ENCODE data around the gene GATAD2B. TPM values are rescaled to one million over a fixed set of nuclear protein-coding genes. Genes with fewer than 3 reads are reported as not detected.
"Not testable (repeated sequence)": the region's sequence is repeated elsewhere in the genome, so short reads cannot be mapped to it uniquely, and the experiment has no call there.

Gene GATAD2B
- total and polyA plus RNA-seq, 5 donors from 2014 or later, result 2.9 to 81.5 (median 3.4) TPM

DNA sequence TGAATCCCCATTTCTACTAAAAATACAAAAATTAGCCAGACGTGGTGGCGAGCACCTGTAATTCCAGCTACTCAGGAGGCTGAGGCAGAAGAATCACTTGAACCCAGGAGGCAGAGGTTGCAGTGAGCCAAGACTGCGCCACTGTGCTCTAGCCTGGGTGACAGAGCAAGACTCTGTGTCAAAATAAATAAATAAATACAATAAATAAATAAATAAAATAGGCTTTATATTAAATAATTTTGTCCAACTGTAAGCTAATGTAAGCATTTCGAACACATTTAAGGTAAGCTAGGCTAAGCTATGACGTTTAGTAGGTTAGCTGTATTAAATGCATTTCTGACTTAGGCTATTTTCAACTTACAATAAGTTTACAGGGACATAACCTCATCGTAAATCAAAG, 12.2 kb downstream of the GATAD2B start:
- not testable (repeated sequence) for H3K27me3 ChIP-seq (ENCODE audit: control insufficient read depth, insufficient read depth, low read length); H3K27me3 Mint-ChIP-seq; H3K9me3 Mint-ChIP-seq; H3K9me3 ChIP-seq (ENCODE audit: control insufficient read depth in 2 of 2, low read length in 2 of 2); H3K4me3 ChIP-seq (ENCODE audit: low read depth, low read length); DNase-seq; ATAC-seq (ENCODE audit: low read depth in 2 of 2); H3K4me3 Mint-ChIP-seq; H3K27ac ChIP-seq (ENCODE audit: insufficient read depth, low read length, poor library complexity, severe bottlenecking); H3K4me1 ChIP-seq (ENCODE audit: control insufficient read depth, insufficient read depth, low read length, poor library complexity, severe bottlenecking)
- peaks cover 15% of the 10 kb centered on the region for H3K36me3 ChIP-seq (ENCODE audit: control insufficient read depth, insufficient read depth, low read length)
- peaks cover 18 to 62% (median 32%) of the 10 kb centered on the region in 4 donors for H3K4me1 Mint-ChIP-seq
- peak overlapping the region in 1 of 3 donors; percentile 64 for H3K27ac Mint-ChIP-seq
- peaks cover 17% of the 10 kb centered on the region for H3K36me3 Mint-ChIP-seq

DNA sequence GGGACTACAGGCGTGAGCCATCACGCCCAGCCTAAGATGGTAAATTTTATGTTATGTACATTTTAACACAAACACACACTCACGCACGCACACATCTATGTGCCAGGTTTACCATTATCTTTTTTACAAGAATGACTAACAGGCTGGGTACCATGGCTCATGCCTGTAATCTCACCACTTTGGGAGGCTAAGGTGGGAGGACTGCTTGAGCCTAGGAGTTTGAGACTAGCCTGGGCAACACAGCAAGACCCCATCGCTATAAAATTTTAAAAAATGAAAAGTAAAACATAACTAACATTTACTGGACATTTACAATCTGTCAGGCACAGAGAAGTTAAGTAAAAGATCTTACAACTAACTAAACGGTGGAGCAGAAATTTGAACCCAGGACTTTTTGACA, 14.7 kb downstream of the GATAD2B start:
- Histone ChIP-seq H3K27me3 (ENCODE audit: control insufficient read depth, insufficient read depth, low read length) (no peaks in the 10 kb centered on the region), H3K27ac (ENCODE audit: insufficient read depth, low read length, poor library complexity, severe bottlenecking) (no peak overlapping the region), H3K4me3 (ENCODE audit: low read depth, low read length) (no peak overlapping the region), H3K9me3 (ENCODE audit: control insufficient read depth in 2 of 2, low read length in 2 of 2) (no peaks in the 10 kb centered on the region), H3K36me3 (ENCODE audit: control insufficient read depth, insufficient read depth, low read length) (peaks cover 20% of the 10 kb centered on the region), H3K4me1 (ENCODE audit: control insufficient read depth, insufficient read depth, low read length, poor library complexity, severe bottlenecking) (peaks cover 9% of the 10 kb centered on the region)
- H3K27ac Mint-ChIP-seq, result peak overlapping the region in 1 of 3 donors; percentile 26
- H3K36me3 Mint-ChIP-seq, result peaks cover 17% of the 10 kb centered on the region
- H3K4me3 Mint-ChIP-seq, result no peak overlapping the region
- no peak for ATAC-seq (ENCODE audit: low read depth in 2 of 2)
- no peaks in the 10 kb centered on the region for H3K27me3 Mint-ChIP-seq
- H3K9me3 Mint-ChIP-seq, result no peaks in the 10 kb centered on the region
- no peak for DNase-seq
- peaks cover 21 to 65% (median 34%) of the 10 kb centered on the region in 4 donors for H3K4me1 Mint-ChIP-seq

DNA sequence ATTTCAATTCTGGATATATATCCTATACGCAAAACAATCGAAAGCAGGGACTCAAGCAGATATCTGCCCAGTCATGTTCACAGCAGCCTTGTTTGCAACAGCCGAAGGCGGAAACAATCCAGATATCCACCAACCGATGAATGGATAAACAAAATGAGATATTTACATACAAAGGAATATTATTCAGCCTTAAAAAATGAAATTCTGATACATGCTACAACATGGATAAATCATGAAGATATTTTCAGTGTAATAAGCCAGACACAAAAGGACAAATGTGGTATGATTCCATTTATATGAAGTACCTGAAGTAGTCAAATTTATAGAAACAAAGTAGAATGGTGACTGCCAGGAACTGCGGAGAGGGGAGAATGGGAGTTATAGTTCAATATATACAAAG, 15.6 kb downstream of the GATAD2B start:
- ATAC-seq (ENCODE audit: low read depth in 2 of 2), result no peak
- Mint-ChIP-seq H3K4me1 (peaks cover 16 to 63% (median 31%) of the 10 kb centered on the region in 4 donors), H3K27me3 (no peaks in the 10 kb centered on the region), H3K27ac (peak overlapping the region in 2 of 3 donors; percentile 68 to 72), H3K4me3 (no peak overlapping the region), H3K36me3 (peaks cover 12% of the 10 kb centered on the region), H3K9me3 (no peaks in the 10 kb centered on the region)
- no peak for DNase-seq
- Histone ChIP-seq H3K27ac (ENCODE audit: insufficient read depth, low read length, poor library complexity, severe bottlenecking) (no peak overlapping the region), H3K27me3 (ENCODE audit: control insufficient read depth, insufficient read depth, low read length) (no peaks in the 10 kb centered on the region), H3K4me1 (ENCODE audit: control insufficient read depth, insufficient read depth, low read length, poor library complexity, severe bottlenecking) (peaks cover 4% of the 10 kb centered on the region), H3K4me3 (ENCODE audit: low read depth, low read length) (no peak overlapping the region), H3K9me3 (ENCODE audit: control insufficient read depth in 2 of 2, low read length in 2 of 2) (no peaks in the 10 kb centered on the region), H3K36me3 (ENCODE audit: control insufficient read depth, insufficient read depth, low read length) (peaks cover 20% of the 10 kb centered on the region)

DNA sequence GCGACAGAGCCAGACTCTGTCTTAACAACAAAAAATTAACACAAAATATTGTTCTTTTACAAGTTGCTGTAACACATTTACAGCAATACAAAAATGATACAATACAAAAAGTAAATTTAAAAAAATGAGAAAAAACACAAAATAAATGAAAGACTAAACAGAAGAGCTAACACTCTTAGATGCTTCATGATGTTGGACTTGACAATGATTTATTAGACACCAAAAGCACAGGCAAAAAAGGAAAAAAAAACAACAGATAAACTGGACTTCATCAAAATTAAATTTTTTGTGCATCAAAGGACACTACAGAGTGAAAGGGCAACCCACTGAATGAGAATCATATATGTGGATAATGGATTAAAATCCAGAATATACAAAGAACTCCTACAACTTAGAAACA, 16.4 kb downstream of the GATAD2B start:
- peaks cover 10 to 59% (median 24%) of the 10 kb centered on the region in 4 donors for H3K4me1 Mint-ChIP-seq
- H3K27me3 ChIP-seq (ENCODE audit: control insufficient read depth, insufficient read depth, low read length), result no peaks in the 10 kb centered on the region
- ATAC-seq (ENCODE audit: low read depth in 2 of 2) (no peak), DNase-seq (no peak)
- peaks cover 20% of the 10 kb centered on the region for H3K36me3 ChIP-seq (ENCODE audit: control insufficient read depth, insufficient read depth, low read length)
- H3K9me3 Mint-ChIP-seq, result no peaks in the 10 kb centered on the region
- peaks cover 4% of the 10 kb centered on the region for H3K4me1 ChIP-seq (ENCODE audit: control insufficient read depth, insufficient read depth, low read length, poor library complexity, severe bottlenecking)
- H3K4me3 Mint-ChIP-seq, result peak overlapping the region in 1 of 4 donors; percentile 89
- peaks cover 11% of the 10 kb centered on the region for H3K36me3 Mint-ChIP-seq
- H3K27ac Mint-ChIP-seq, result peak overlapping the region in 2 of 3 donors; percentile 42 to 68
- no peak overlapping the region for H3K27ac ChIP-seq (ENCODE audit: insufficient read depth, low read length, poor library complexity, severe bottlenecking)
- H3K4me3 ChIP-seq (ENCODE audit: low read depth, low read length), result no peak overlapping the region
- no peaks in the 10 kb centered on the region for H3K9me3 ChIP-seq (ENCODE audit: control insufficient read depth in 2 of 2, low read length in 2 of 2)
- H3K27me3 Mint-ChIP-seq, result no peaks in the 10 kb centered on the region

DNA sequence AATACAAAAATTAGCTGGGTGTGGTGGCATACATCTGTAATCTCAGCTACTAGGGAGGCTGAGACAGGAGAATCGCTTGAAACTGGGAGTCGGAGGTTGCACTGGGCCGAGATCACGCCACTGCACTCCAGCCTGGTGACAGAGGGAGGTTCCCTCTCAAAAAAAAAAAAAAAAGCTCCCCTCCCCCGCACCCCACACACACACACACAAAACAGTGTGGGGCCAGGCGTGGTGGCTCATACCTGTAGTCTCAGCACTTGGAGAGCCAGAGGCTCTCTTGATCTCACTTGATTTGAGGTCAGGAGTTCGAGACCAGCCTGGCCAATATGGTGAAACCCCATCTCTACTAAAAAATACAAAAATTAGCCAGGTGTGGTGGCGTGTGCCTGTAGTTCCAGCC, 16.9 kb downstream of the GATAD2B start:
- not testable (repeated sequence) for ATAC-seq (ENCODE audit: low read depth in 2 of 2); H3K27me3 ChIP-seq (ENCODE audit: control insufficient read depth, insufficient read depth, low read length); H3K4me1 ChIP-seq (ENCODE audit: control insufficient read depth, insufficient read depth, low read length, poor library complexity, severe bottlenecking); H3K36me3 Mint-ChIP-seq; H3K4me3 Mint-ChIP-seq; H3K9me3 Mint-ChIP-seq; H3K9me3 ChIP-seq (ENCODE audit: control insufficient read depth in 2 of 2, low read length in 2 of 2); H3K4me3 ChIP-seq (ENCODE audit: low read depth, low read length); H3K27me3 Mint-ChIP-seq; DNase-seq; H3K27ac ChIP-seq (ENCODE audit: insufficient read depth, low read length, poor library complexity, severe bottlenecking)
- H3K27ac Mint-ChIP-seq, result peak overlapping the region in 2 of 3 donors; percentile 42 to 68
- peaks cover 6 to 57% (median 19%) of the 10 kb centered on the region in 4 donors for H3K4me1 Mint-ChIP-seq
- peaks cover 20% of the 10 kb centered on the region for H3K36me3 ChIP-seq (ENCODE audit: control insufficient read depth, insufficient read depth, low read length)

DNA sequence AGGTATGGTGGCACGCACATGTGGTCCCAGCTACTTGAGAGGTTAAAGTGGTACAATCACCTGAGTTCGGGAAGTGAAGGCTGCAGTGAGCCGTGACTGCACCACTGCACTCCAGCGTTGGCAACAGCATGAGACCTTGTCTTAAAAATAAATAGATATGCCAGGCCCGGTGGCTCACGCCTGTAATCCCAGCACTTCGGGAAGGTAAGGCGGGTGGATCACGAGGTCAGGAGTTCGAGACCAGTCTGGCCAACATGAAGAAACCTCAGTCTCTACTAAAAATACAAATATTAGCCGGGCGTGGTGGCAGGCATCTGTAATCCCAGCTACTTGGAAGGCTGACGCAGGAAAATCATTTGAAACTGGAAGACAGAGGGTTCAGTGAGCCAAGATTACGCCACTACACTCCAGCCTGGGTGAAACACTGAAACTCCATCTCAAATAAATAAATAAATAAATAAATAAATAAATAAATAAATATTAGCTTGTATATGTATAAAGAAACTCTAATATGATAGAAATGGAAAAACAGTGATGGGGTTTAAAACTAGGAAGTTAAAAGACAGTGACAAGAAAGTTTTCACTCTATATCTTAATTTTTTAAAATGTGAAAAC, 18.8 kb downstream of the GATAD2B start:
- peaks cover 10% of the 10 kb centered on the region for H3K36me3 Mint-ChIP-seq
- H3K4me3 Mint-ChIP-seq, result no peak overlapping the region
- peaks cover 4% of the 10 kb centered on the region for H3K4me1 ChIP-seq (ENCODE audit: control insufficient read depth, insufficient read depth, low read length, poor library complexity, severe bottlenecking)
- no peak for DNase-seq
- H3K9me3 ChIP-seq (ENCODE audit: control insufficient read depth in 2 of 2, low read length in 2 of 2), result no peaks in the 10 kb centered on the region
- no peaks in the 10 kb centered on the region for H3K9me3 Mint-ChIP-seq
- H3K27ac Mint-ChIP-seq, result no peak overlapping the region
- peaks cover 26% of the 10 kb centered on the region for H3K36me3 ChIP-seq (ENCODE audit: control insufficient read depth, insufficient read depth, low read length)
- no peak for ATAC-seq (ENCODE audit: low read depth in 2 of 2)
- no peak overlapping the region for H3K27ac ChIP-seq (ENCODE audit: insufficient read depth, low read length, poor library complexity, severe bottlenecking)
- H3K27me3 Mint-ChIP-seq, result no peaks in the 10 kb centered on the region
- H3K27me3 ChIP-seq (ENCODE audit: control insufficient read depth, insufficient read depth, low read length), result no peaks in the 10 kb centered on the region
- H3K4me3 ChIP-seq (ENCODE audit: low read depth, low read length), result no peak overlapping the region
- peaks cover 11 to 65% (median 21%) of the 10 kb centered on the region in 4 donors for H3K4me1 Mint-ChIP-seq

DNA sequence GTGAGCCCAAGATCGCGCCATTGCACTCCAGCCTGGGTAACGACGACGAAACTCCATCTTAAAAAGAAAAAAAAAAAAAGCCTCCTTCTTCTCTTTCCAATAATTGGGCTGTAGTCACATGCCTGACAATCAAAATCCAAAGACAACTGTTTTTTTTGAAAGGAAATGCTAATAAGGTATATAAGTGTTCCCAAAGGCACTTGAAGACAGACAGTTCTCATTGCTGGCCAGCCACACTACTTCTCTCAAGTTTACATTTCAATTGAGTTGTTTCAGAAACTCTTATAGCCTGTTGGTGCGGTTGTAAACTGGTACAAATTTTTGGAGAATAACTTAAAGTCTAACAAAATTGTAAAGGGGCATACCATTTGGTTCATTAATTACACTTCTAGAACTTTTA, 23.3 kb downstream of the GATAD2B start:
- Mint-ChIP-seq H3K36me3 (peaks cover 14% of the 10 kb centered on the region), H3K9me3 (no peaks in the 10 kb centered on the region), H3K4me3 (no peak overlapping the region), H3K27ac (peak overlapping the region in 1 of 3 donors; percentile 58), H3K4me1 (peaks cover 14 to 52% (median 17%) of the 10 kb centered on the region in 4 donors), H3K27me3 (no peaks in the 10 kb centered on the region)
- Histone ChIP-seq H3K4me3 (ENCODE audit: low read depth, low read length) (no peak overlapping the region), H3K27me3 (ENCODE audit: control insufficient read depth, insufficient read depth, low read length) (no peaks in the 10 kb centered on the region), H3K27ac (ENCODE audit: insufficient read depth, low read length, poor library complexity, severe bottlenecking) (no peak overlapping the region), H3K4me1 (ENCODE audit: control insufficient read depth, insufficient read depth, low read length, poor library complexity, severe bottlenecking) (no peaks in the 10 kb centered on the region), H3K9me3 (ENCODE audit: control insufficient read depth in 2 of 2, low read length in 2 of 2) (no peaks in the 10 kb centered on the region), H3K36me3 (ENCODE audit: control insufficient read depth, insufficient read depth, low read length) (peaks cover 31% of the 10 kb centered on the region)
- no peak for ATAC-seq (ENCODE audit: low read depth in 2 of 2)
- DNase-seq, result no peak

DNA sequence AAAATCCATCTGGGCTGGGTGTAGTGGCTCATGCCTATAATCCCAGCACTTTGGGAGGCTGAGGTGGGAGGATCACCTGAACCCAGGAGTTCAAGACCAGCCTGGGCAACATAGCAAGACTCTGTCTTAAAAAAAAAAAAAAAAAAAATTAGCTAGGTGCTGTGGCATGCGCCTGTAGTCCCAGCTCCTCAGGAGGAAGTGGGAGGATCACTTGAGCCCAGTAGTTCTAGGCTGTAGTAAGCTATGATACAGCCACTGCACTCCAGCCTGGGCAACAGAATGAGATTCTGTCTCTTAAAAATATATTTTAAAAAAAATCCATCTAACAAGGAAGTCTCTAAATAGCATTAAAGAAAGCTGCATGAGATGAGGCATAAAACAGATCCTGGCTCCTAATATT, 26.9 kb downstream of the GATAD2B start:
- H3K4me1 Mint-ChIP-seq, result peaks cover 13 to 43% (median 19%) of the 10 kb centered on the region in 4 donors
- ATAC-seq (ENCODE audit: low read depth in 2 of 2); H3K9me3 ChIP-seq (ENCODE audit: control insufficient read depth in 2 of 2, low read length in 2 of 2); H3K4me1 ChIP-seq (ENCODE audit: control insufficient read depth, insufficient read depth, low read length, poor library complexity, severe bottlenecking); H3K27me3 ChIP-seq (ENCODE audit: control insufficient read depth, insufficient read depth, low read length); H3K4me3 ChIP-seq (ENCODE audit: low read depth, low read length); H3K27ac ChIP-seq (ENCODE audit: insufficient read depth, low read length, poor library complexity, severe bottlenecking); H3K9me3 Mint-ChIP-seq; DNase-seq; H3K27me3 Mint-ChIP-seq: not testable (repeated sequence)
- H3K4me3 Mint-ChIP-seq, result peak overlapping the region in 1 of 4 donors; percentile 35
- peak overlapping the region in 1 of 3 donors; percentile 20 for H3K27ac Mint-ChIP-seq
- peaks cover 36% of the 10 kb centered on the region for H3K36me3 ChIP-seq (ENCODE audit: control insufficient read depth, insufficient read depth, low read length)
- peaks cover 19% of the 10 kb centered on the region for H3K36me3 Mint-ChIP-seq
